Measurements from ENCODE around the gene MMRN2.

DNA sequence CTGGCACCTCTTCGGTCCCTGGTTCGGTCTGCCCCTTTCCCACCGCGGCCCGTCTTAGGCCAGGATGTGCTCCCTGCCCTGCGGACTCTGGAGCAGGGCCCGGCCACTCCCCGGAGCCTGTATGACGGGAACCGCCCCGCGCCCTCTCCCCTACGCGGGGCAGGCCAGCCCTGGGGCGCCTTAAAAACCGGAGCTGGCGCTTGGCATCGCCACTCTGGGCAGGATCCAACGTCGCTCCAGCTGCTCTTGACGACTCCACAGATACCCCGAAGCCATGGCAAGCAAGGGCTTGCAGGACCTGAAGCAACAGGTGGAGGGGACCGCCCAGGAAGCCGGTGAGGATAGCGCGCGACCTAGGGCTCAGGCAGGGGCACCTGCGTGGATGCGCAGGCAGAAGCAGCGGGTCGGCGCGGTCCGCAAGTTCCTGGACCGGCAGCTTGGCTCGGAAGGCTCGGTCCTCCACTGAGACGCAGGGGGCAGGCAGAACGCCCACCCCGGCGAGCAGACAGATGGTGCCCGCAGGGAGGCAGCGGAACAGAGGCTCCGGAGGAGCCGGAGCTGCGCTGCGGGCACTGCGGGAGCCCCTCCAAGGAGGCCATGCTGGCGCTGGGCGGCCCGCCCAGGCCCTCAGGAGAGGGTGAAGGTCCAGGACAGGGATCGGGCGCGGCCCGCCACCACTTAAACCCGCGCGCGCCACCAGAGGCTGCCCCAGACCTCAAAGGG is 11.0 kb upstream of the MMRN2 start, which contains the start of gene ADIRF:
- TF ChIP-seq POLR2A (IDR thresholded peaks at IDR 0.05) = peak in 1 of 2 donors; percentile 42
- TF ChIP-seq, protein P1, sequence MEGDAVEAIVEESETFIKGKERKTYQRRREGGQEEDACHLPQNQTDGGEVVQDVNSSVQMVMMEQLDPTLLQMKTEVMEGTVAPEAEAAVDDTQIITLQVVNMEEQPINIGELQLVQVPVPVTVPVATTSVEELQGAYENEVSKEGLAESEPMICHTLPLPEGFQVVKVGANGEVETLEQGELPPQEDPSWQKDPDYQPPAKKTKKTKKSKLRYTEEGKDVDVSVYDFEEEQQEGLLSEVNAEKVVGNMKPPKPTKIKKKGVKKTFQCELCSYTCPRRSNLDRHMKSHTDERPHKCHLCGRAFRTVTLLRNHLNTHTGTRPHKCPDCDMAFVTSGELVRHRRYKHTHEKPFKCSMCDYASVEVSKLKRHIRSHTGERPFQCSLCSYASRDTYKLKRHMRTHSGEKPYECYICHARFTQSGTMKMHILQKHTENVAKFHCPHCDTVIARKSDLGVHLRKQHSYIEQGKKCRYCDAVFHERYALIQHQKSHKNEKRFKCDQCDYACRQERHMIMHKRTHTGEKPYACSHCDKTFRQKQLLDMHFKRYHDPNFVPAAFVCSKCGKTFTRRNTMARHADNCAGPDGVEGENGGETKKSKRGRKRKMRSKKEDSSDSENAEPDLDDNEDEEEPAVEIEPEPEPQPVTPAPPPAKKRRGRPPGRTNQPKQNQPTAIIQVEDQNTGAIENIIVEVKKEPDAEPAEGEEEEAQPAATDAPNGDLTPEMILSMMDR (IDR thresholded peaks at IDR 0.05) = no peak

All from thyroid gland (tissue), 4 donors.